ENCODE results near the gene DSCAML1. TPM values are rescaled to one million over a fixed set of nuclear protein-coding genes. Genes with fewer than 3 reads are reported as not detected.

Gene DSCAML1
- total RNA-seq, 4 donors from 2014 or later = 2.9 to 5.8 (median 3.3) TPM

GRCh38 chr11:117517097-117517496, 279.9 kb downstream of the DSCAML1 start:
- peaks cover 0 to 2% (median 2%) of the 10 kb centered on the region in 4 donors for H3K4me1 ChIP-seq
- no peak for DNase-seq
- H3K4me3 ChIP-seq = no peak overlapping the region
- WGBS, 2 donors (ENCODE audit: low coverage in 1 of 2) = 87 to 100% methylated on average over 2 to 4 of the region's 4 CpGs
- TF ChIP-seq POLR2A (IDR thresholded peaks at IDR 0.05) = no peak
- TF ChIP-seq EP300 (IDR thresholded peaks at IDR 0.05; ENCODE audit: low read depth) = no peak
- no peak for TF ChIP-seq POLR2AphosphoS5 (IDR thresholded peaks at IDR 0.05)
- TF ChIP-seq, protein P1, sequence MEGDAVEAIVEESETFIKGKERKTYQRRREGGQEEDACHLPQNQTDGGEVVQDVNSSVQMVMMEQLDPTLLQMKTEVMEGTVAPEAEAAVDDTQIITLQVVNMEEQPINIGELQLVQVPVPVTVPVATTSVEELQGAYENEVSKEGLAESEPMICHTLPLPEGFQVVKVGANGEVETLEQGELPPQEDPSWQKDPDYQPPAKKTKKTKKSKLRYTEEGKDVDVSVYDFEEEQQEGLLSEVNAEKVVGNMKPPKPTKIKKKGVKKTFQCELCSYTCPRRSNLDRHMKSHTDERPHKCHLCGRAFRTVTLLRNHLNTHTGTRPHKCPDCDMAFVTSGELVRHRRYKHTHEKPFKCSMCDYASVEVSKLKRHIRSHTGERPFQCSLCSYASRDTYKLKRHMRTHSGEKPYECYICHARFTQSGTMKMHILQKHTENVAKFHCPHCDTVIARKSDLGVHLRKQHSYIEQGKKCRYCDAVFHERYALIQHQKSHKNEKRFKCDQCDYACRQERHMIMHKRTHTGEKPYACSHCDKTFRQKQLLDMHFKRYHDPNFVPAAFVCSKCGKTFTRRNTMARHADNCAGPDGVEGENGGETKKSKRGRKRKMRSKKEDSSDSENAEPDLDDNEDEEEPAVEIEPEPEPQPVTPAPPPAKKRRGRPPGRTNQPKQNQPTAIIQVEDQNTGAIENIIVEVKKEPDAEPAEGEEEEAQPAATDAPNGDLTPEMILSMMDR (IDR thresholded peaks at IDR 0.05) = no peak
- H3K36me3 ChIP-seq = no peaks in the 10 kb centered on the region
- H3K27me3 ChIP-seq = no peaks in the 10 kb centered on the region
- H3K9me3 ChIP-seq = no peaks in the 10 kb centered on the region
- intact Hi-C loops (cut with DNase I; ENCODE audit: low total_unique reads) = no loop called here
- in situ Hi-C loops (cut with MboI; ENCODE audit: low pct_ligation_motif_present in 1 of 4, low pct_unique_long_range_greater_than_20kb in 1 of 4, low sequenced_read_pairs in 3 of 4) = no loop called here
- H3K27ac ChIP-seq = no peak overlapping the region

GRCh38 chr11:117515892-117516787, 280.9 kb downstream of the DSCAML1 start:
- Histone ChIP-seq H3K27me3 (no peaks in the 10 kb centered on the region), H3K4me1 (peaks cover 0 to 12% (median 10%) of the 10 kb centered on the region in 4 donors), H3K36me3 (no peaks in the 10 kb centered on the region), H3K27ac (no peak overlapping the region), H3K4me3 (no peak overlapping the region), H3K9me3 (no peaks in the 10 kb centered on the region)
- intact Hi-C loops (cut with DNase I; ENCODE audit: low total_unique reads) = no loop called here
- WGBS, 2 donors (ENCODE audit: low coverage in 1 of 2) = 90% methylated on average over 21 of the region's 21 CpGs; no CpG with 5 or more reads in 1 of the 2 donors
- TF ChIP-seq POLR2A (IDR thresholded peaks at IDR 0.05) = no peak
- TF ChIP-seq, protein P1 (IDR thresholded peaks at IDR 0.05) = no peak
- no peak for DNase-seq
- in situ Hi-C loops (cut with MboI; ENCODE audit: low pct_ligation_motif_present in 1 of 4, low pct_unique_long_range_greater_than_20kb in 1 of 4, low sequenced_read_pairs in 3 of 4) = no loop called here

GRCh38 chr11:117514256-117514655, 282.8 kb downstream of the DSCAML1 start:
- no peaks in the 10 kb centered on the region for H3K27me3 ChIP-seq
- TF ChIP-seq POLR2A (IDR thresholded peaks at IDR 0.05) (no peak), POLR2AphosphoS5 (IDR thresholded peaks at IDR 0.05) (no peak)
- no peak overlapping the region for H3K4me3 ChIP-seq
- no peaks in the 10 kb centered on the region for H3K36me3 ChIP-seq
- H3K27ac ChIP-seq = no peak overlapping the region
- intact Hi-C loops (cut with DNase I; ENCODE audit: low total_unique reads) = no loop called here
- in situ Hi-C loops (cut with MboI; ENCODE audit: low pct_ligation_motif_present in 1 of 4, low pct_unique_long_range_greater_than_20kb in 1 of 4, low sequenced_read_pairs in 3 of 4) = no loop called here
- DNase-seq = no peak
- WGBS, 2 donors (ENCODE audit: low coverage in 1 of 2) = 79 to 80% methylated on average over 4 of the region's 4 CpGs
- no peaks in the 10 kb centered on the region for H3K9me3 ChIP-seq
- H3K4me1 ChIP-seq = peaks cover 0 to 14% (median 11%) of the 10 kb centered on the region in 4 donors

- in situ Hi-C loops (cut with MboI; ENCODE audit: low pct_ligation_motif_present in 1 of 4, low pct_unique_long_range_greater_than_20kb in 1 of 4, low sequenced_read_pairs in 3 of 4) = no loop called here
- H3K4me3 ChIP-seq = no peak overlapping the region
- no peaks in the 10 kb centered on the region for H3K9me3 ChIP-seq
- no peak overlapping the region for H3K27ac ChIP-seq
- H3K36me3 ChIP-seq = no peaks in the 10 kb centered on the region
- 70% methylated on average over 5 of the region's 5 CpGs; no CpG with 5 or more reads in 1 of the 2 donors for WGBS, 2 donors (ENCODE audit: low coverage in 1 of 2)
- DNase-seq = no peak
- H3K4me1 ChIP-seq = peaks cover 0 to 14% (median 11%) of the 10 kb centered on the region in 4 donors
- H3K27me3 ChIP-seq = no peaks in the 10 kb centered on the region
- TF ChIP-seq EP300 (IDR thresholded peaks at IDR 0.05; ENCODE audit: low read depth) (no peak), POLR2A (IDR thresholded peaks at IDR 0.05) (no peak), POLR2AphosphoS5 (IDR thresholded peaks at IDR 0.05) (no peak)
- TF ChIP-seq, protein P1 (IDR thresholded peaks at IDR 0.05) = no peak
- intact Hi-C loops (cut with DNase I; ENCODE audit: low total_unique reads) = no loop called here
Measured at GRCh38 chr11:117513666-117514065, 283.4 kb downstream of the DSCAML1 start.
